Fibroblast of the aortic adventitia (primary cell): ENCODE measurements around the gene SCN1B. TPM values are rescaled to one million over a fixed set of nuclear protein-coding genes. Genes with fewer than 3 reads are reported as not detected.

Experiments used
- DNase-seq: peaks from one replicate; pipeline ENCODE4 v3.0.0-alpha.2; 2010; ENCODE audit warnings: low read depth
- H3K4me3 ChIP-seq: 2 replicates; pipeline ENCODE4 v1.5.1; 2011; ENCODE audit warnings: low read depth, mild to moderate bottlenecking, control low read depth, low read length, moderate library complexity
- CTCF ChIP-seq: IDR thresholded peaks from 2 replicates; pipeline ENCODE4 v1.5.1; 2011; ENCODE audit warnings: mild to moderate bottlenecking, low read length, control low read depth, inconsistent platforms; ENCODE audit not compliant: insufficient read depth
- total RNA-seq: library from RNA; depleted of rRNA; stranded (reverse); fragments of >200 nt; gene quantifications from 2 replicates; pipeline ENCODE4 v1.2.3, GENCODE V29; 2012; ENCODE audit warnings: low replicate concordance

The SCN1B gene
- total RNA-seq, 1 donor, result 7.0 TPM

GRCh38 chr19:35021016-35021415, 9.3 kb upstream of the SCN1B start:
- no peak for TF ChIP-seq CTCF
- no peak for DNase-seq

GRCh38 chr19:35021596-35021995, 8.7 kb upstream of the SCN1B start:
- no peak for TF ChIP-seq CTCF
- no peak for DNase-seq
- no peak overlapping the region for H3K4me3 ChIP-seq

More at GRCh38 chr19:35021016-35021415, 9.3 kb upstream of the SCN1B start:
- H3K4me3 ChIP-seq, result no peak overlapping the region

- no peak for DNase-seq
- no peak overlapping the region for H3K4me3 ChIP-seq
- TF ChIP-seq CTCF, result no peak
Measured at GRCh38 chr19:35022460-35022859, 7.8 kb upstream of the SCN1B start.

- DNase-seq, result no peak
- no peak for TF ChIP-seq CTCF
- no peak overlapping the region for H3K4me3 ChIP-seq
Measured at GRCh38 chr19:35023428-35023827, 6.8 kb upstream of the SCN1B start.

- no peak overlapping the region for H3K4me3 ChIP-seq
- DNase-seq, result no peak
- TF ChIP-seq CTCF, result no peak
Measured at GRCh38 chr19:35024095-35024494, 6.2 kb upstream of the SCN1B start.

GRCh38 chr19:35025969-35026368, 4.3 kb upstream of the SCN1B start:
- DNase-seq, result no peak
- no peak overlapping the region for H3K4me3 ChIP-seq
- TF ChIP-seq CTCF, result no peak

- TF ChIP-seq CTCF, result no peak
- H3K4me3 ChIP-seq, result no peak overlapping the region
- no peak for DNase-seq
Measured at GRCh38 chr19:35026418-35026817, 3.9 kb upstream of the SCN1B start.
